GM12865 (cell line): ENCODE results near the gene YJEFN3.

ENCODE experiments used
- DNase-seq: peaks from one replicate; pipeline ENCODE4 v3.0.0; 2010; ENCODE audit warnings: low read depth
- H3K4me3 ChIP-seq: 2 replicates; pipeline ENCODE4 v1.5.1; 2011; ENCODE audit warnings: mild to moderate bottlenecking, low read depth, low read length, control low read depth
- TF ChIP-seq, protein P1 (sequence below): IDR thresholded peaks from 2 replicates; pipeline ENCODE4 v1.5.1; 2011; ENCODE audit warnings: low read length, control low read depth, low read depth, inconsistent platforms; ENCODE audit not compliant: insufficient read depth; ENCODE audit errors: missing control alignments

YJEFN3 gene

DNA sequence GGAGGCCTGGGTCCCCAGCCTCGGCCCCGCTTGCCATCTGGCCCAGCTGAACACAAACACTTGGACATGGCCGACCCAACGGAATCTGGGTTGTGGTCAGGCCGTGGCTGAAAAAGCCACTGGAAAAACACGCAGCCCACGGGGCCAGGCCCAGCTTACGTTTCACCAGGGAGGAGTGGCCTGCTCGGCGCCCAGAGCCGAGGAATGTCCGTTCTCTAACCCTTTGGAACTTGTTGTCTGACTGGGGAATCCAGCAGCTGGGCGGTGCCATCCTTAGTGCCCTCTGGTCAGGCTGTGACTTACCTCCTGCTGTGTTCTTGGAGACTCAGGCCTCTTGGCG lies 23.1 kb downstream of the YJEFN3 start:
- no peak overlapping the region for H3K4me3 ChIP-seq
- TF ChIP-seq, protein P1, sequence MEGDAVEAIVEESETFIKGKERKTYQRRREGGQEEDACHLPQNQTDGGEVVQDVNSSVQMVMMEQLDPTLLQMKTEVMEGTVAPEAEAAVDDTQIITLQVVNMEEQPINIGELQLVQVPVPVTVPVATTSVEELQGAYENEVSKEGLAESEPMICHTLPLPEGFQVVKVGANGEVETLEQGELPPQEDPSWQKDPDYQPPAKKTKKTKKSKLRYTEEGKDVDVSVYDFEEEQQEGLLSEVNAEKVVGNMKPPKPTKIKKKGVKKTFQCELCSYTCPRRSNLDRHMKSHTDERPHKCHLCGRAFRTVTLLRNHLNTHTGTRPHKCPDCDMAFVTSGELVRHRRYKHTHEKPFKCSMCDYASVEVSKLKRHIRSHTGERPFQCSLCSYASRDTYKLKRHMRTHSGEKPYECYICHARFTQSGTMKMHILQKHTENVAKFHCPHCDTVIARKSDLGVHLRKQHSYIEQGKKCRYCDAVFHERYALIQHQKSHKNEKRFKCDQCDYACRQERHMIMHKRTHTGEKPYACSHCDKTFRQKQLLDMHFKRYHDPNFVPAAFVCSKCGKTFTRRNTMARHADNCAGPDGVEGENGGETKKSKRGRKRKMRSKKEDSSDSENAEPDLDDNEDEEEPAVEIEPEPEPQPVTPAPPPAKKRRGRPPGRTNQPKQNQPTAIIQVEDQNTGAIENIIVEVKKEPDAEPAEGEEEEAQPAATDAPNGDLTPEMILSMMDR, result no peak
- no peak for DNase-seq

DNA sequence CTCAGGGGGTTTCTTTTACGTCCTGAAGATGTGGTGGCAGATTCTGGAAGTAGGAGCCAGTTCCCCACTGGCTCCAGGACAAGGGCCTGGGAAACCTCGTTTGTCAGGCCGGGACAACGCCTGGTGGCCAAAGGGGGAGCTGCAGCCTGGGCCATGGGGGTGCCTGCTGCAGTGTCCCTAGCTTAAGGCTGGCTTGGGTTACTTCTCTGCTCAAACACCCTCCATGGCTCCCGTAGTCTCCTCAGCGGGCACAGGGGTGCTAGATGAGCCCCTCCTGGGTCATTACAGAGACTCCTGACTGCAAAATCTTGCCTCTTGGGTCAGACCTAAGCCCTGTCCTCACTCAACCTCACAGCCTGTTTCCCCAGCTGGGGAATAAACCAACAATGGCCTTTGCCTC lies 24.1 kb downstream of the YJEFN3 start:
- peak; percentile 52 for DNase-seq
- no peak overlapping the region for H3K4me3 ChIP-seq
- TF ChIP-seq, protein P1, result peak; percentile 72

DNA sequence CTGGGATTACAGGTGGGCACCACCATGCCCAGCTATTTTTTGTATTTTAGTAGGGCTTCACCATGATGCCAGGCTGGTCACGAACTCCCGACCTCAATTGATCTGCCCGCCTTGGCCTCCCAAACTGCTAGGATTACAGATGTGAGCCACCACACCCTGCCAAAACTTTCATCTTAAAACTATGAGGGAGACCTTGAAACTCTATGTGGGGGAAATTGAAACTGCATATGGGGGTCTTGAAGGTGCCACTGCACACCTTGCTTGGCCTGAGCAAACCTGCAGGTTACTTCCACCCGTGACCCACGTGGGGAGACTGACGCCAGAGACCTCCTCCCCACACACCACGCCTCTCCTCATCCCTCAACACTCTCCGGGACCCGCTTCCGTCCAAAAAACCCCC lies 25.0 kb downstream of the YJEFN3 start:
- no peak for DNase-seq
- no peak overlapping the region for H3K4me3 ChIP-seq
- TF ChIP-seq, protein P1, result no peak

DNA sequence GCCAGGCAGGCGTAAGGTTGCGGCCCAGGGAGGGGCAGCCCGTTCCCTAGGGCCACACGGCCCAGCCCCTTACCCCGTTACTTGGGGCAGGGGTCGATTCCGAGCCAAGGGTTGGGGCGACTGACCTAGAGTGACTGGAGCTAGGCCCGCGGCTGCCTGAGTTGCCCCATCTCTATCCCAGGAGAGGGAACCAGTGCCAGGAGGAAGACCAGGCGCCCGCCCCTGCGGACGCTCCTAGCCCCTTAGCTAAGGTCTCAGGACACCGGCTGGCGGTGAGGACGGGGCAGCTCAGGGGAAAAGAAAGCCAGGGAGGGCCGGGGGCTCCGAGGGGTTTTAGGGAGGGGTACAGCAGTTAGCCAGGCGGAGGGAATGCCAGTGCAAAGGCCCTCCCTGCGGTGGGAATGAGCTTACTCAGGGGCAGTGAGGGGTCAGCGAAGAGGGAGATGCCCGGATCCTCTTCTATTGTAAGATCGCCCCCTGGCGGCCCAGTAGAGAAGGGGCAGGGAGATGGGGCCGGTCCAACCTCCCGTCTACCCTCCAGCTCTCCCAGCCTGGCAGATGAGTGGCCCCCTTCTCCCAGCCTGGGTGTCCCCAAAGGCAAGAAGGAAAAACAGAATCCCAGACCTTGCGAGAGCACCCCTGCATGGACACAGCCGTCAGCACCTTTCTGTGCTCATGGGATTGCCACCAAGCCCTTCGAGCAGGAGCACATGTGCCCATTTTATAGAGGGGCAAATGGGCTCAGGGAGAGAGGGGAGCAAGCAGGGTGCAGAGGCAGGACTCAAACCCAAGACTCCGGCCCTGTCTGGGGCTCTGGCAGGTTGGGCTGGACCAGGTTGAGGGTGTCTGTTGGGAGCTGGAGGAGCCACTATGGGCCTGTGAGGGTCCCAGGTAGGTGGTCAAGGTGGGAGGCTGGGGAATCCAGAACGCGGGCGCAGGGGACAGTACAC lies 25.6 kb downstream of the YJEFN3 start:
- H3K4me3 ChIP-seq, result no peak overlapping the region
- TF ChIP-seq, protein P1, result peak; percentile 77
- DNase-seq, result peak; percentile 64

DNA sequence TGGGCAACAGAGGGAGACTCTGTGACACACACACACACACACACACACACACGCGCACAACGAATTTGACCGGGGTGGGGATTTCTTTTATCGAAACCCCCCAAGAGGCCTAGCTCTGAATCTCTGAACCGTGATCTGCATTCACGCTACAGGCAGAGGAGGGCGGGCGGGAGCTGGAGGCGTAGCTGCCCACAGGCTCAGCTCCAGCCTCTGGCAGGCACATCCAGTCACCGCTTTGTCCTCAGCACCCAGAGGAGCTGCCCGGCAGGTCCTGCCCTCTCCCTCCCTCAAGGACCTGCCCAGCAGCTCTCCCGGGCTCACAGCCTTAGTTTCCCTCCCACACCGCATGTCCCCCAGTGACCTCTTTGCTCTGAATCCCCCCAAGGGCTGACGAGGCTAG lies 29.3 kb downstream of the YJEFN3 start:
- peak; percentile 59 for DNase-seq
- TF ChIP-seq, protein P1, result no peak
- H3K4me3 ChIP-seq, result no peak overlapping the region

DNA sequence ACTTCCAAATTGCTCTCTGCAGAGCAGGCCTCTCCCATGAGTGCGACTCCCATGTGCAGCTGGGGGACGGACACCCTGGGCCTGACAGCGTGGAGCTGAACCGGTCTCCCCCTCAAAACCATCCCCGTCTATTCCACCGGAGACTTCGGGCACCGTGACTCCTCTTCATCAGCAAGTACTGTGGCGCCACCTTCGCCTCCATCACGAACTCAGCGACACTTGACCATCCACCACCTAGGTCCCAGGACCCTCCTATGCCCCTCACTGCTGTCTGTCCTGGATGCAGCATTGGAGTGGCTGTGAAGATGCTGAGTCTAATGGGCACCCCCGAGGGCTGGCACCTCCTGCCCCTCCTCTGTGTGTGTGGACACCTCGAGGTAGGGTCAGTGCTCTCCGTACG lies 29.9 kb downstream of the YJEFN3 start:
- no peak overlapping the region for H3K4me3 ChIP-seq
- no peak for DNase-seq
- TF ChIP-seq, protein P1, result no peak

DNA sequence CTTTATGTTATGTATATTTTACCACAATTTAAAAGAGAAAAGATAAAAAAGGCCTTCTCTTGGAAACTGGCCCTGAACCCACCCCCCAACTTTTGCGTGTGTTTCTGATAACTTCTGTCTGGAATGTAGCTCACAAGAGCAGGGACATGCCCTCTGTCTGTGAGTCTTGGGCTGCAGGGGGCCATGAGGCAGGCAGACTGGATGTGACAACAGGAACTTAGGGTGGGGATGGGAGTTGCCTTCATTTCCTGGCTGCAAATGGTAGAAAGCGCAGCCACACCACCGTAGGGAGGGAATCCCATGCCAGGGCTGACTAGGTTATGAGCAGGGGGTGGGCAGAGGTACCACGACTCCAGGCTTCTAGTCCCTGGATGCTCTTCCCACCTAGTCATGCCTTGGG lies 31.2 kb downstream of the YJEFN3 start:
- H3K4me3 ChIP-seq, result no peak overlapping the region
- TF ChIP-seq, protein P1, result no peak

More for the DNA sequence above, 31.2 kb downstream of the YJEFN3 start:
- DNase-seq, result no peak
